Measurements from ENCODE around the gene PIP4P1.
"Not testable (repeated sequence)": the region's sequence is repeated elsewhere in the genome, so short reads cannot be mapped to it uniquely, and the experiment has no call there.

PIP4P1 gene

DNA sequence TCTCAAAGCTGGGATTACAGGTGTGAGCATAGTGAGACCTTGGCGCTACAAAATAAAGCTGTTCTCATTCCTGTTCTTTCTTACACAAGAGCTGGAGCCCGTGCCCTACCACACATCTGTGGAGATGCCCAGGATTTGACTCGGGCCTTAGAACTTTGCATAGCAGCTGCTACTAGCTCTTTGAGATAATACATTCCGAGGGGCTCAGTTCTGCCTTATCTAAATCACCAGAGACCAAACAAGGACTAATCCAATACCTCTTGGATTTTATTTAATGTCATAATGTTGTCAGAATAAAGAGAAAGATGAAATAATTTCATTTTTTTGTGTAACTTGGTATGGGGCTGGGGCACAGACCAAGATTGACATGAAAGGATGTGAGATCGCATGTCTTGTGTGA, 15.5 kb upstream of the PIP4P1 start:
- DNase-seq (ENCODE audit: low read depth in 2 of 2) = no peak

DNA sequence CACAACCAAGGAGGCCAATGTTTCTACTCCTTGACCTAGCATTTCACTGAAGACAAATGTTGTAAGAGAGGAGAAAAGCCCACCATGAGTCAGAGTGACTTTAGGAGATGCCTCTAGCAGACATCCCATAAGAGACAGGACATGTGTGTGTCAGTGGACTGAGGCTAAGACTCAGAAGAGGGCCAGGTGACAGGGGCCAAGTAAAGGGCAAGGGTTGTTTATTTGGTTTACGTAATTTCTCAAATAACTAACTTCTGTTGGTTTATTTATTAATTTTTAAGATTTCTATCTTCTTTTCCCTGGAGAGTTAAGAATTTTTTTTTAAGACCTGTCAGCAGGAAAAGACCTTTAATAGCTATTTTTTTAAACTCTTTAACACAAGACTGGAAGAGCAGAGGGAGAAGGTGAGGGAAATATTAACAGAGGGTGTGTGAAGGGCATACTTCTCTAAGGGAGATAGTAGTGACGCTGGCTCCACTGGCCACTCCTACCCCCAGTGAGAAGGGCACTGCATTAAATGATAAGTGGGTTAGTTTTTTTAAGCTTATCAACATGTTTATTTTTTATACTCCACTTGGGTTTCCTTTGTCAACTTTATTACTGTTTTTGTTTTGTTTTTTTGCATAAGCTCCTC, 11.4 kb upstream of the PIP4P1 start:
- no peak for DNase-seq (ENCODE audit: low read depth in 2 of 2)

DNA sequence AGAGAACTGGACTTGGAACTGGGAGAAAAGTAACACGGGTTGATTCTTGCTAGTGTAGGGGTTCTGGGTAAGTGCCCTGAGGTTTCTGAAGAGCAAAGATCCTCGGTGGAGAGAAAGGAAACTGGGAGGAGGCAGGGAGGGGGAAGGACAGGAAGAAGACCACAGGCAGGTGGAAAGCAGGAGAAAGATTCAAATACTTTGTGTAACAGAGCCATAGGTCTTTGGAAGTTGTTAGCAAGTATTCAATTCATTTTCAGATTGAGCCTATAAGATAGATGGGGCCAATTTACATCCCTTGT, 9.3 kb upstream of the PIP4P1 start:
- DNase-seq (ENCODE audit: low read depth in 2 of 2) = no peak

- DNase-seq (ENCODE audit: low read depth in 2 of 2) = peak in 1 of 2 donors; percentile 30
These were observed 8.8 kb upstream of the PIP4P1 start for GRCh38 chr14:20469890-20470602.

DNA sequence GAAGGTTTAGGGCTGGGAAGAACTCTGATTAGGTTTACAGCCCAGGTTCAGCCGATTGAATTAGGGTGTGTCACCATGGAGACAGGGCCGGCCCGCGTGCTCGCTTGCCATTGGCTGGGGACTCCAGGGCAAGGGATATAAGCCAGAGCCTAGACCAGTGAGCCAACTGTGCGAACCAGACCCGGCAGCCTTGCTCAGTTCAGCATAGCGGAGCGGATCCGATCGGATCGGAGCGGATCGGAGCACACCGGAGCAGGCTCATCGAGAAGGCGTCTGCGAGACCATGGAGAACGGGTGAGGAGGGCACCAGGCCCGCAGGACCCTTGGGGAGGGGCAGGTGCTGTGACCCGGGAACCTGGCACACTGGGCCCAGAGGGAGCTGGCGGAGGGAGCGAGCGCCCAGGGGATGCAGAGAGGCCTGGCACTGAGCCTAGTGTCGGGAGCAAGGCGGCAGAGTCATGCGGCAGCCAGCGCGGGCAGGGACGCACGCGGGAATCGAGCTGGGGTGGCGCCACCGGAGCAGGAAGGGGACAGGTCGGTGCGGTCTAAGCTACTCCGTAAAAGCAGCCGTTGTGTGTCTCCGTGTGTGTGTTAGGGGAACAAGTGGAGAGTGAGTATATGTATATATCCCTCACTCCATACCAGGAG, 8.1 kb upstream of the PIP4P1 start, which contains the start of gene PNP:
TSS of gene PNP (plus strand) at position 165 of the 648 bp plus-strand sequence. CDS start at position 284, 119 bp downstream.
- DNase-seq (ENCODE audit: low read depth in 2 of 2) = peak; percentile 69 to 77

- DNase-seq (ENCODE audit: low read depth in 2 of 2) = no peak
These were observed 7.6 kb upstream of the PIP4P1 start for GRCh38 chr14:20468764-20469241.

GRCh38 chr14:20460458-20461224, 593 bp downstream of the PIP4P1 start:
- peak in 1 of 2 donors; percentile 24 for DNase-seq (ENCODE audit: low read depth in 2 of 2)

- no peak for DNase-seq (ENCODE audit: low read depth in 2 of 2)
These were observed 3.0 kb downstream of the PIP4P1 start for GRCh38 chr14:20458031-20458789.

- no peak for DNase-seq (ENCODE audit: low read depth in 2 of 2)
These were observed 4.3 kb downstream of the PIP4P1 start for GRCh38 chr14:20456971-20457370.

DNA sequence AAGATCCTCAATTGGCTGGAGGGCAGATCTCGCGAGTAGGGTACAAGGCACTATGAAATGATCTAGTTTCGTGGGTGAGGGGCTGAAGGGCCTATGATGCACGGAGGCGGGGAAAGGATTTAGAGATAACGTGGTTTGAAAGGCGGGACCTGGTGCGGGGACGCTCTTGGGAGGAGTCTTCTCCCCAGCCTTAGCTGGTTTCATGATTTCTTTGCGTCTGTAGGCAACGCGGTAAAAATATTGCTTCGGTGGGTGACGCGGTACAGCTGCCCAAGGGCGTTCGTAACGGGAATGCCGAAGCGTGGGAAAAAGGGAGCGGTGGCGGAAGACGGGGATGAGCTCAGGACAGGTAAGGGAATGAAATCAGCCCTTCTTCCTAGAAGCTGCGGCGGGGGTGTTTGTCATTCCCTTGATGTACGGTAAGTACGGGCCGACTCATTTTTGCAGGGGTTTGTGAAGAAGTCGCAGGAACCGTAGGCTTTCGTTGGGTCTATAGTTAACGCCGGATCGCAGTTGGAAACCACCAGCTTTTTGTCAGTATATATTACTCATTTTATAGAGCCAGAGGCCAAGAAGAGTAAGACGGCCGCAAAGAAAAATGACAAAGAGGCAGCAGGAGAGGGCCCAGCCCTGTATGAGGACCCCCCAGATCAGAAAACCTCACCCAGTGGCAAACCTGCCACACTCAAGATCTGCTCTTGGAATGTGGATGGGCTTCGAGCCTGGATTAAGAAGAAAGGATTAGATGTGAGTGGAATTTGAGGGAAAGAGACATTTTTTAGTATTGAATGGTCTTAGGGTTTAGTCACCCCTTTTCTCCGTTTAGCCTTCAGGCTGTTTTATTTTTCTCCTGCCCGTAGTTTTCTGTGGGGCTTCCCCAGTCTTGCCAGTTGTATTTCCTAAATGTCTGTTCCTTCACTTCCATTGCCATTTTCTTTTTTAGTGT, 5.6 kb downstream of the PIP4P1 start:
- DNase-seq (ENCODE audit: low read depth in 2 of 2) = peak in 1 of 2 donors; percentile 50

GRCh38 chr14:20454516-20455354, 6.5 kb downstream of the PIP4P1 start, which contains the start of the genes APEX1 and OSGEP:
Gene APEX1, plus strand, starts transcription at chr14:20455226. Its CDS starts 420 bp downstream, at chr14:20455646.
Gene OSGEP, minus strand, starts transcription at chr14:20454812. Its CDS starts 129 bp downstream, at chr14:20454683.
- DNase-seq (ENCODE audit: low read depth in 2 of 2) = peak; percentile 88 to 93

DNA sequence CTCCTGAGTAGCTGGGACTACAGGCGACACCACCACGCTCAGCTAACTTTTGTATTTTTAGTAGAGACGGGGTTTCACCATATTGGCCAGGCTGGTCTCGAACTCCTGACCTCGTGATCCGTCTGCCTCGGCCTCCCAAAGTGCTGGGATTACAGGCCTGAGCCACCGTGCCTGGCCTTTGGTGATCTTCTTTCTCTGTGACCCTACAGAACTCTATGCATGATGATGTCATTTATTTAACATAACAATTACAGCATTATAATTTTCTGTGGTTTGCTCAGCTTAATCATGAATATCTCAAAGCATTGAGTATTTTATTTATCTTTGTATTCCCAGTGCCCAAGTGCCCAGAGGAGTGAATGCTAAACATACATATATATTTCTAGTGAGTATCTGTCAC, 8.4 kb downstream of the PIP4P1 start:
- not testable (repeated sequence) for DNase-seq (ENCODE audit: low read depth in 2 of 2)

GRCh38 chr14:20446889-20447288, 14.3 kb downstream of the PIP4P1 start:
- DNase-seq (ENCODE audit: low read depth in 2 of 2) = no peak

GRCh38 chr14:20443650-20444049, 17.6 kb downstream of the PIP4P1 start:
- DNase-seq (ENCODE audit: low read depth in 2 of 2) = not testable (repeated sequence)

DNA sequence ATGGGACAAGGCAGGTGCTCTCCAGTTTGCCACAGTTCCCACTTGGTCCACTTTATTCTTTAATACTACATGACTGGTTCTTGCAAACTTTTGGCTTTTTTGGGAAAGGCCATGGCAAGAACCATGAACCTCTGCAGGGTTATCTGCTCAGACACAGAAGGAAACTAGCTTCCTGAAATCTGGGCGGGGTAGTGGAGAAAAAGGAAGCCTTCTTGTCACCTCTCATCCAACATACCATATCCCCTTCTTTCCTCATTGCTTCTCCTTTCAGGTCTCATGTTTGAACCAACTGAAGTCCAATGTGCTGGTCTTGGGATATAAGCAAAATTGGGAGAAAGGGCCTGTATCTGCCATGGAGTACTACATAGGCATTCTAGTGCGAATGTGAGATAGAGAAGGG, 19.8 kb downstream of the PIP4P1 start:
- no peak for DNase-seq (ENCODE audit: low read depth in 2 of 2)

- DNase-seq (ENCODE audit: low read depth in 2 of 2) = no peak
These were observed 20.4 kb downstream of the PIP4P1 start for GRCh38 chr14:20440882-20441281.

GRCh38 chr14:20440465-20440864, 20.8 kb downstream of the PIP4P1 start:
- no peak for DNase-seq (ENCODE audit: low read depth in 2 of 2)

DNA sequence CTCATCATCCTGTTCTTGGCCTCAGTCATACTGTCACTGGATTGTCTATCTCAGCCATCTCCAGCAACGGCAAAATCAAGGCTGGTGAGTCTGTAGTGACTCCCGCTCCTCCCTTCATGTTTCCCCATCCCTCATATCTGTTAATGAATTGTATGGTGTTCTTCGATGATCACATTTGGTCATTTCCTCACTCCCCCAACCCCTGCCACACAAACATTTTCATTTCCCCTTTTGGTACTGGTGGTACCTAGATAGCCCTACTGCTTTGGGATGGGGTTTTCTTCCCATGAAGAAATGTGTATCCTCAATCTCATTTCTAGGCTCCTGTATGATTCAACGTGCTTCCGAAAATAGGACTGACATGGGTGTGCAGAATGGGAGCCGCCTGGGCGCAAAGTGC, 22.6 kb downstream of the PIP4P1 start:
- DNase-seq (ENCODE audit: low read depth in 2 of 2) = no peak

GRCh38 chr14:20436363-20436755, 24.9 kb downstream of the PIP4P1 start:
- DNase-seq (ENCODE audit: low read depth in 2 of 2) = no peak
